Central memory CD8-positive, alpha-beta T cell (primary cell): ENCODE data around the gene AHCY.
"Not testable (repeated sequence)": the region's sequence is repeated elsewhere in the genome, so short reads cannot be mapped to it uniquely, and the experiment has no call there.

Experiments used
- ATAC-seq: fragments of 150-1000 bp; cut with Tn5 transposase; replicated peaks from 2 replicates; pipeline ENCODE4 v1.10.0; 2022; ENCODE audit warnings: mild to moderate bottlenecking, moderate FRiP score, moderate number of reproducible peaks; ENCODE audit not compliant: poor library complexity, severe bottlenecking; ENCODE audit errors: extremely low read depth
- DNase-seq, 2 donors: peaks; one replicate each; pipeline ENCODE4 v3.0.0; 2021; ENCODE audit warnings: low spot score in 2 of 2
- H3K27ac Mint-ChIP-seq: one replicate; pipeline ENCODE4 v1.8.0; 2022; ENCODE audit warnings: low read depth, mild to moderate bottlenecking, moderate library complexity, mixed read lengths
- H3K27me3 Mint-ChIP-seq: one replicate; pipeline ENCODE4 v1.8.0; 2022; ENCODE audit warnings: mixed read lengths
- H3K36me3 Mint-ChIP-seq: one replicate; pipeline ENCODE4 v1.8.0; 2022; ENCODE audit warnings: mild to moderate bottlenecking, moderate library complexity, mixed read lengths; ENCODE audit not compliant: insufficient read depth
- H3K4me1 Mint-ChIP-seq: one replicate; pipeline ENCODE4 v1.8.0; 2022; ENCODE audit warnings: mixed read lengths
- H3K4me3 Mint-ChIP-seq: one replicate; pipeline ENCODE4 v1.8.0; 2022; ENCODE audit warnings: mild to moderate bottlenecking, moderate library complexity, mixed read lengths
- H3K9me3 Mint-ChIP-seq: one replicate; pipeline ENCODE4 v1.8.0; 2022; ENCODE audit warnings: mixed read lengths

Gene AHCY

GRCh38 chr20:34254979-34255378 lies 48.2 kb downstream of the AHCY start:
- Mint-ChIP-seq H3K36me3 (no peaks in the 10 kb centered on the region), H3K27ac (no peak overlapping the region), H3K27me3 (no peaks in the 10 kb centered on the region), H3K4me1 (peaks cover under 1% of the 10 kb centered on the region), H3K9me3 (no peaks in the 10 kb centered on the region), H3K4me3 (no peak overlapping the region)
- no peak for DNase-seq
- no peak for ATAC-seq

- not testable (repeated sequence) for H3K9me3 Mint-ChIP-seq, H3K4me3 Mint-ChIP-seq, H3K36me3 Mint-ChIP-seq, H3K27ac Mint-ChIP-seq, H3K27me3 Mint-ChIP-seq, ATAC-seq, DNase-seq
- peaks cover 11% of the 10 kb centered on the region for H3K4me1 Mint-ChIP-seq
These were observed 50.6 kb downstream of the AHCY start for GRCh38 chr20:34252431-34253086.

- Mint-ChIP-seq H3K9me3 (no peaks in the 10 kb centered on the region), H3K27ac (no peak overlapping the region), H3K4me3 (no peak overlapping the region), H3K27me3 (no peaks in the 10 kb centered on the region), H3K36me3 (no peaks in the 10 kb centered on the region), H3K4me1 (peaks cover 11% of the 10 kb centered on the region)
- no peak for DNase-seq
- no peak for ATAC-seq
These were observed 51.5 kb downstream of the AHCY start for GRCh38 chr20:34251619-34252018.

- Mint-ChIP-seq H3K9me3 (no peaks in the 10 kb centered on the region), H3K36me3 (no peaks in the 10 kb centered on the region)
These were observed 53.1 kb downstream of the AHCY start for GRCh38 chr20:34250005-34250404.

GRCh38 chr20:34249291-34249690 lies 53.9 kb downstream of the AHCY start:
- peaks cover 8% of the 10 kb centered on the region for H3K27me3 Mint-ChIP-seq
- peaks cover 11% of the 10 kb centered on the region for H3K4me1 Mint-ChIP-seq
- H3K36me3 Mint-ChIP-seq = no peaks in the 10 kb centered on the region
- H3K4me3 Mint-ChIP-seq = no peak overlapping the region
- DNase-seq (no peak), ATAC-seq (no peak)
- H3K9me3 Mint-ChIP-seq = no peaks in the 10 kb centered on the region
- no peak overlapping the region for H3K27ac Mint-ChIP-seq

More at GRCh38 chr20:34250005-34250404, 53.1 kb downstream of the AHCY start:
- Mint-ChIP-seq H3K27ac (no peak overlapping the region), H3K4me1 (peaks cover 11% of the 10 kb centered on the region), H3K27me3 (peaks cover under 1% of the 10 kb centered on the region), H3K4me3 (no peak overlapping the region)
- ATAC-seq (no peak), DNase-seq (no peak)

GRCh38 chr20:34246126-34246626 lies 57.0 kb downstream of the AHCY start:
- Mint-ChIP-seq H3K4me1 (peaks cover 11% of the 10 kb centered on the region), H3K27ac (no peak overlapping the region), H3K9me3 (no peaks in the 10 kb centered on the region), H3K36me3 (no peaks in the 10 kb centered on the region), H3K27me3 (peaks cover 21% of the 10 kb centered on the region), H3K4me3 (no peak overlapping the region)
- no peak for DNase-seq
- no peak for ATAC-seq

GRCh38 chr20:34243377-34243776 lies 59.8 kb downstream of the AHCY start:
- Mint-ChIP-seq H3K36me3 (no peaks in the 10 kb centered on the region), H3K27me3 (peaks cover 49% of the 10 kb centered on the region), H3K4me3 (no peak overlapping the region), H3K9me3 (peaks cover 1% of the 10 kb centered on the region), H3K27ac (no peak overlapping the region), H3K4me1 (no peaks in the 10 kb centered on the region)
- no peak for DNase-seq
- ATAC-seq = no peak

- Mint-ChIP-seq H3K9me3 (peaks cover 6% of the 10 kb centered on the region), H3K27me3 (peaks cover 54% of the 10 kb centered on the region), H3K4me3 (no peak overlapping the region), H3K4me1 (no peaks in the 10 kb centered on the region), H3K27ac (no peak overlapping the region), H3K36me3 (no peaks in the 10 kb centered on the region)
- DNase-seq (no peak), ATAC-seq (no peak)
These were observed 60.3 kb downstream of the AHCY start for GRCh38 chr20:34242879-34243278.

- H3K4me3 Mint-ChIP-seq, H3K27ac Mint-ChIP-seq, H3K36me3 Mint-ChIP-seq, H3K4me1 Mint-ChIP-seq, ATAC-seq, DNase-seq: not testable (repeated sequence)
- Mint-ChIP-seq H3K9me3 (peaks cover 11% of the 10 kb centered on the region), H3K27me3 (peaks cover 58% of the 10 kb centered on the region)
These were observed 61.1 kb downstream of the AHCY start for GRCh38 chr20:34242015-34242414.

GRCh38 chr20:34240693-34241615 lies 62.2 kb downstream of the AHCY start, which contains the start of gene ASIP:
ASIP (plus strand) TSS chr20:34241423; CDS start chr20:34260375, 18,952 bp downstream.
- Mint-ChIP-seq H3K4me3 (no peak within 1 kb of the TSS), H3K36me3 (no peaks in the 10 kb centered on the region), H3K4me1 (no peaks in the 10 kb centered on the region), H3K9me3 (peaks cover 11% of the 10 kb centered on the region), H3K27me3 (peaks cover 58% of the 10 kb centered on the region), H3K27ac (no peak within 1 kb of the TSS)
- DNase-seq = no peak
- ATAC-seq = no peak

GRCh38 chr20:34240121-34240520 lies 63.0 kb downstream of the AHCY start:
- Mint-ChIP-seq H3K27ac (no peak overlapping the region), H3K27me3 (peaks cover 63% of the 10 kb centered on the region), H3K36me3 (no peaks in the 10 kb centered on the region), H3K4me3 (no peak overlapping the region), H3K9me3 (peaks cover 11% of the 10 kb centered on the region), H3K4me1 (no peaks in the 10 kb centered on the region)
- ATAC-seq (no peak), DNase-seq (no peak)

GRCh38 chr20:34237942-34238341 lies 65.2 kb downstream of the AHCY start:
- Mint-ChIP-seq H3K4me3 (no peak overlapping the region), H3K27ac (no peak overlapping the region), H3K36me3 (no peaks in the 10 kb centered on the region), H3K4me1 (no peaks in the 10 kb centered on the region), H3K9me3 (peaks cover 11% of the 10 kb centered on the region), H3K27me3 (peaks cover 57% of the 10 kb centered on the region)
- no peak for ATAC-seq
- DNase-seq = no peak
